GM23338 (cell line): ENCODE results near the gene WNT5B. TPM values are rescaled to one million over a fixed set of nuclear protein-coding genes. Genes with fewer than 3 reads are reported as not detected.

Experiments
- ATAC-seq: fragments of 200-7000 bp; cut with Tn5 transposase; 3 replicates; pipeline ENCODE4 v1.9.1; 2020
- DNase-seq: peaks from one replicate; pipeline ENCODE4 v3.0.0-alpha.2; 2015; ENCODE audit warnings: low spot score
- H2AFZ ChIP-seq: fragments of 200-600 bp; sonication (generic); 2 replicates; pipeline ENCODE4 v1.8.0; 2016; ENCODE audit warnings: antibody characterized with exemption, mild to moderate bottlenecking, moderate library complexity
- H3F3A ChIP-seq: fragments of 200-600 bp; sonication (generic); replicated peaks from 2 replicates; pipeline ENCODE4 v1.8.0; 2017; ENCODE audit warnings: antibody characterized with exemption, mixed run types, low read depth
- H3K27ac ChIP-seq: fragments of 200-600 bp; sonication (generic); 2 replicates; pipeline ENCODE4 v1.6.1; 2016; ENCODE audit warnings: low read depth
- H3K27me3 ChIP-seq: fragments of 200-600 bp; sonication (generic); 2 replicates; pipeline ENCODE4 v1.8.0; 2016; ENCODE audit warnings: mild to moderate bottlenecking, mixed run types, moderate library complexity; ENCODE audit not compliant: insufficient read depth
- H3K36me3 ChIP-seq: fragments of 200-600 bp; sonication (generic); 2 replicates; pipeline ENCODE4 v1.8.0; 2016; ENCODE audit warnings: mild to moderate bottlenecking; ENCODE audit not compliant: insufficient read depth
- H3K4me1 ChIP-seq: fragments of 200-600 bp; sonication (generic); 2 replicates; pipeline ENCODE4 v1.8.0; 2016; ENCODE audit warnings: mild to moderate bottlenecking, moderate library complexity; ENCODE audit not compliant: insufficient read depth
- H3K4me2 ChIP-seq: fragments of 200-600 bp; sonication (generic); 2 replicates; pipeline ENCODE4 v1.7.1; 2017; ENCODE audit warnings: mixed run types
- H3K4me3 ChIP-seq: fragments of 200-600 bp; sonication (generic); 2 replicates; pipeline ENCODE4 v1.6.1; 2016; ENCODE audit warnings: mixed run types
- H3K79me2 ChIP-seq: fragments of 200-600 bp; sonication (generic); replicated peaks from 2 replicates; pipeline ENCODE4 v1.8.0; 2017; ENCODE audit warnings: mild to moderate bottlenecking; ENCODE audit not compliant: insufficient read depth
- H3K9me2 ChIP-seq: fragments of 200-600 bp; sonication (generic); 2 replicates; pipeline ENCODE4 v1.8.0; 2017; ENCODE audit not compliant: insufficient read depth
- H4K20me1 ChIP-seq: fragments of 200-600 bp; sonication (generic); replicated peaks from 2 replicates; pipeline ENCODE4 v1.8.0; 2017; ENCODE audit warnings: mild to moderate bottlenecking; ENCODE audit not compliant: insufficient read depth
- H3K27ac Mint-ChIP-seq: 2 replicates; pipeline ENCODE4 v1.8.0; 2020; ENCODE audit warnings: inconsistent platforms, mild to moderate bottlenecking, moderate library complexity, mixed read lengths
- H3K27me3 Mint-ChIP-seq: 3 replicates; pipeline ENCODE4 v1.8.0; 2022; ENCODE audit warnings: low read depth, mild to moderate bottlenecking, moderate library complexity, mixed read lengths, inconsistent platforms; ENCODE audit not compliant: insufficient read depth, poor library complexity
- H3K36me3 Mint-ChIP-seq: 3 replicates; pipeline ENCODE4 v1.8.0; 2021; ENCODE audit warnings: low read depth, mild to moderate bottlenecking, inconsistent platforms, moderate library complexity, mixed read lengths
- H3K4me1 Mint-ChIP-seq: 3 replicates; pipeline ENCODE4 v1.8.0; 2020; ENCODE audit warnings: mild to moderate bottlenecking, inconsistent platforms, mixed read lengths
- H3K4me3 Mint-ChIP-seq: 3 replicates; pipeline ENCODE4 v1.8.0; 2021; ENCODE audit warnings: moderate library complexity, mild to moderate bottlenecking, inconsistent platforms, mixed read lengths
- H3K9me3 Mint-ChIP-seq: 3 replicates; pipeline ENCODE4 v1.8.0; 2020; ENCODE audit warnings: moderate library complexity, mild to moderate bottlenecking, inconsistent platforms, mixed read lengths
- CREB1 ChIP-seq: fragments of 250-450 bp; sonication (Bioruptor Pico); IDR thresholded peaks from 2 replicates; pipeline ENCODE4 v1.5.0; 2020; ENCODE audit warnings: low read depth, mild to moderate bottlenecking, moderate library complexity
- ETS1 ChIP-seq: IDR thresholded peaks from 2 replicates; pipeline ENCODE4 v1.6.1; 2016; ENCODE audit warnings: antibody characterized with exemption
- EZH2 ChIP-seq: fragments of 200-600 bp; sonication (generic); IDR thresholded peaks from one replicate; pipeline ENCODE4 v1.8.0; 2017; ENCODE audit warnings: antibody characterized with exemption, mild to moderate bottlenecking, low read depth; ENCODE audit not compliant: unreplicated experiment
- EZH2phosphoT487 ChIP-seq: fragments of 200-600 bp; sonication (generic); IDR thresholded peaks from one replicate; pipeline ENCODE4 v1.8.1; 2018; ENCODE audit warnings: antibody characterized with exemption; ENCODE audit not compliant: unreplicated experiment
- JUNB ChIP-seq: IDR thresholded peaks from one replicate; pipeline ENCODE4 v1.6.1; 2016; ENCODE audit warnings: antibody characterized with exemption; ENCODE audit not compliant: unreplicated experiment
- NANOG ChIP-seq: IDR thresholded peaks from 2 replicates; pipeline ENCODE4 v1.6.1; 2016; ENCODE audit warnings: antibody characterized with exemption, borderline replicate concordance
- POLR2AphosphoS5 ChIP-seq: IDR thresholded peaks from 2 replicates; pipeline ENCODE4 v1.6.1; 2016; ENCODE audit warnings: antibody characterized with exemption, low read depth
- STAT1 ChIP-seq: IDR thresholded peaks from one replicate; pipeline ENCODE4 v1.6.1; 2016; ENCODE audit warnings: antibody characterized with exemption; ENCODE audit not compliant: unreplicated experiment
- ZNF114 ChIP-seq: fragments of 250-450 bp; sonication (Bioruptor Pico); IDR thresholded peaks from 2 replicates; pipeline ENCODE4 v1.5.0; 2020; ENCODE audit warnings: mild to moderate bottlenecking, moderate library complexity
- ZNF331 ChIP-seq: fragments of 250-450 bp; sonication (Bioruptor Pico); IDR thresholded peaks from 2 replicates; pipeline ENCODE4 v1.5.0; 2020; ENCODE audit warnings: low read depth, mild to moderate bottlenecking, moderate library complexity
- polyA plus RNA-seq: library from polyadenylated mRNA; unstranded; fragments of >200 nt; fragmentation: Nextera tagmentation; extraction: Ambion mirVana; gene quantifications from 2 replicates; pipeline ENCODE4 v1.2.1, GENCODE V29; 2016
- total RNA-seq: library from RNA; depleted of rRNA; stranded (reverse); fragments of >200 nt; shearing (Covaris generic); gene quantifications from 2 replicates; pipeline ENCODE4 v1.2.3, GENCODE V29; 2014
- TF ChIP-seq, protein P1 (sequence below): IDR thresholded peaks from one replicate; pipeline ENCODE4 v1.6.1; 2018; ENCODE audit warnings: antibody characterized with exemption; ENCODE audit not compliant: unreplicated experiment
- TF ChIP-seq, protein P2 (sequence below): fragments of 250-450 bp; sonication (Bioruptor Pico); IDR thresholded peaks from 2 replicates; pipeline ENCODE4 v1.5.0; 2020; ENCODE audit warnings: mild to moderate bottlenecking, moderate library complexity
- TF ChIP-seq, protein P3 (sequence below), 2 experiments: fragments of 200-600 bp in 1 of 2; sonication (generic) in 1 of 2; conservative IDR thresholded peaks; 2 replicates each; pipeline versions ENCODE4 v1.5.1 to v1.6.1; 2016 to 2017; ENCODE audit warnings: antibody characterized with exemption in 2 of 2, low read depth in 2 of 2, mild to moderate bottlenecking in 2 of 2, moderate library complexity in 1 of 2

WNT5B gene
- total and polyA plus RNA-seq, 2 experiments from 2014 or later = 1.4 to 2.7 TPM

GRCh38 chr12:1588575-1588947 is 40.5 kb upstream of the WNT5B start:
- H3K4me3 Mint-ChIP-seq = peak overlapping the region; percentile 6; the same call in 2 of the 3 replicates
- no peak overlapping the region for H3K27ac ChIP-seq
- no peak for TF ChIP-seq ZNF114 (CRISPR knock-in tag)
- TF ChIP-seq NANOG = no peak
- no peak for TF ChIP-seq EZH2phosphoT487
- TF ChIP-seq, protein P1, sequence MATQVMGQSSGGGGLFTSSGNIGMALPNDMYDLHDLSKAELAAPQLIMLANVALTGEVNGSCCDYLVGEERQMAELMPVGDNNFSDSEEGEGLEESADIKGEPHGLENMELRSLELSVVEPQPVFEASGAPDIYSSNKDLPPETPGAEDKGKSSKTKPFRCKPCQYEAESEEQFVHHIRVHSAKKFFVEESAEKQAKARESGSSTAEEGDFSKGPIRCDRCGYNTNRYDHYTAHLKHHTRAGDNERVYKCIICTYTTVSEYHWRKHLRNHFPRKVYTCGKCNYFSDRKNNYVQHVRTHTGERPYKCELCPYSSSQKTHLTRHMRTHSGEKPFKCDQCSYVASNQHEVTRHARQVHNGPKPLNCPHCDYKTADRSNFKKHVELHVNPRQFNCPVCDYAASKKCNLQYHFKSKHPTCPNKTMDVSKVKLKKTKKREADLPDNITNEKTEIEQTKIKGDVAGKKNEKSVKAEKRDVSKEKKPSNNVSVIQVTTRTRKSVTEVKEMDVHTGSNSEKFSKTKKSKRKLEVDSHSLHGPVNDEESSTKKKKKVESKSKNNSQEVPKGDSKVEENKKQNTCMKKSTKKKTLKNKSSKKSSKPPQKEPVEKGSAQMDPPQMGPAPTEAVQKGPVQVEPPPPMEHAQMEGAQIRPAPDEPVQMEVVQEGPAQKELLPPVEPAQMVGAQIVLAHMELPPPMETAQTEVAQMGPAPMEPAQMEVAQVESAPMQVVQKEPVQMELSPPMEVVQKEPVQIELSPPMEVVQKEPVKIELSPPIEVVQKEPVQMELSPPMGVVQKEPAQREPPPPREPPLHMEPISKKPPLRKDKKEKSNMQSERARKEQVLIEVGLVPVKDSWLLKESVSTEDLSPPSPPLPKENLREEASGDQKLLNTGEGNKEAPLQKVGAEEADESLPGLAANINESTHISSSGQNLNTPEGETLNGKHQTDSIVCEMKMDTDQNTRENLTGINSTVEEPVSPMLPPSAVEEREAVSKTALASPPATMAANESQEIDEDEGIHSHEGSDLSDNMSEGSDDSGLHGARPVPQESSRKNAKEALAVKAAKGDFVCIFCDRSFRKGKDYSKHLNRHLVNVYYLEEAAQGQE = no peak
- TF ChIP-seq STAT1 = no peak
- no peak for TF ChIP-seq CREB1 (CRISPR knock-in tag)
- TF ChIP-seq, protein P2, sequence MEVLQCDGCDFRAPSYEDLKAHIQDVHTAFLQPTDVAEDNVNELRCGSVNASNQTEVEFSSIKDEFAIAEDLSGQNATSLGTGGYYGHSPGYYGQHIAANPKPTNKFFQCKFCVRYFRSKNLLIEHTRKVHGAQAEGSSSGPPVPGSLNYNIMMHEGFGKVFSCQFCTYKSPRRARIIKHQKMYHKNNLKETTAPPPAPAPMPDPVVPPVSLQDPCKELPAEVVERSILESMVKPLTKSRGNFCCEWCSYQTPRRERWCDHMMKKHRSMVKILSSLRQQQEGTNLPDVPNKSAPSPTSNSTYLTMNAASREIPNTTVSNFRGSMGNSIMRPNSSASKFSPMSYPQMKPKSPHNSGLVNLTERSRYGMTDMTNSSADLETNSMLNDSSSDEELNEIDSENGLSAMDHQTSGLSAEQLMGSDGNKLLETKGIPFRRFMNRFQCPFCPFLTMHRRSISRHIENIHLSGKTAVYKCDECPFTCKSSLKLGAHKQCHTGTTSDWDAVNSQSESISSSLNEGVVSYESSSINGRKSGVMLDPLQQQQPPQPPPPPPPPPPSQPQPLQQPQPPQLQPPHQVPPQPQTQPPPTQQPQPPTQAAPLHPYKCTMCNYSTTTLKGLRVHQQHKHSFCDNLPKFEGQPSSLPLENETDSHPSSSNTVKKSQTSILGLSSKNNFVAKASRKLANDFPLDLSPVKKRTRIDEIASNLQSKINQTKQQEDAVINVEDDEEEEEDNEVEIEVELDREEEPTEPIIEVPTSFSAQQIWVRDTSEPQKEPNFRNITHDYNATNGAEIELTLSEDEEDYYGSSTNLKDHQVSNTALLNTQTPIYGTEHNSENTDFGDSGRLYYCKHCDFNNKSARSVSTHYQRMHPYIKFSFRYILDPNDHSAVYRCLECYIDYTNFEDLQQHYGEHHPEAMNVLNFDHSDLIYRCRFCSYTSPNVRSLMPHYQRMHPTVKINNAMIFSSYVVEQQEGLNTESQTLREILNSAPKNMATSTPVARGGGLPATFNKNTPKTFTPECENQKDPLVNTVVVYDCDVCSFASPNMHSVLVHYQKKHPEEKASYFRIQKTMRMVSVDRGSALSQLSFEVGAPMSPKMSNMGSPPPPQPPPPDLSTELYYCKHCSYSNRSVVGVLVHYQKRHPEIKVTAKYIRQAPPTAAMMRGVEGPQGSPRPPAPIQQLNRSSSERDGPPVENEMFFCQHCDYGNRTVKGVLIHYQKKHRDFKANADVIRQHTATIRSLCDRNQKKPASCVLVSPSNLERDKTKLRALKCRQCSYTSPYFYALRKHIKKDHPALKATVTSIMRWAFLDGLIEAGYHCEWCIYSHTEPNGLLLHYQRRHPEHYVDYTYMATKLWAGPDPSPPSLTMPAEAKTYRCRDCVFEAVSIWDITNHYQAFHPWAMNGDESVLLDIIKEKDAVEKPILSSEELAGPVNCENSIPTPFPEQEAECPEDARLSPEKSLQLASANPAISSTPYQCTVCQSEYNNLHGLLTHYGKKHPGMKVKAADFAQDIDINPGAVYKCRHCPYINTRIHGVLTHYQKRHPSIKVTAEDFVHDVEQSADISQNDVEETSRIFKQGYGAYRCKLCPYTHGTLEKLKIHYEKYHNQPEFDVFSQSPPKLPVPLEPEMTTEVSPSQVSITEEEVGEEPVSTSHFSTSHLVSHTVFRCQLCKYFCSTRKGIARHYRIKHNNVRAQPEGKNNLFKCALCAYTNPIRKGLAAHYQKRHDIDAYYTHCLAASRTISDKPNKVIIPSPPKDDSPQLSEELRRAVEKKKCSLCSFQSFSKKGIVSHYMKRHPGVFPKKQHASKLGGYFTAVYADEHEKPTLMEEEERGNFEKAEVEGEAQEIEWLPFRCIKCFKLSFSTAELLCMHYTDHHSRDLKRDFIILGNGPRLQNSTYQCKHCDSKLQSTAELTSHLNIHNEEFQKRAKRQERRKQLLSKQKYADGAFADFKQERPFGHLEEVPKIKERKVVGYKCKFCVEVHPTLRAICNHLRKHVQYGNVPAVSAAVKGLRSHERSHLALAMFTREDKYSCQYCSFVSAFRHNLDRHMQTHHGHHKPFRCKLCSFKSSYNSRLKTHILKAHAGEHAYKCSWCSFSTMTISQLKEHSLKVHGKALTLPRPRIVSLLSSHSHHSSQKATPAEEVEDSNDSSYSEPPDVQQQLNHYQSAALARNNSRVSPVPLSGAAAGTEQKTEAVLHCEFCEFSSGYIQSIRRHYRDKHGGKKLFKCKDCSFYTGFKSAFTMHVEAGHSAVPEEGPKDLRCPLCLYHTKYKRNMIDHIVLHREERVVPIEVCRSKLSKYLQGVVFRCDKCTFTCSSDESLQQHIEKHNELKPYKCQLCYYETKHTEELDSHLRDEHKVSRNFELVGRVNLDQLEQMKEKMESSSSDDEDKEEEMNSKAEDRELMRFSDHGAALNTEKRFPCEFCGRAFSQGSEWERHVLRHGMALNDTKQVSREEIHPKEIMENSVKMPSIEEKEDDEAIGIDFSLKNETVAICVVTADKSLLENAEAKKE (CRISPR knock-in tag) = no peak
- no peak for TF ChIP-seq POLR2AphosphoS5
- no peak for TF ChIP-seq EZH2
- TF ChIP-seq JUNB = no peak
- no peak for TF ChIP-seq ZNF331
- TF ChIP-seq ETS1 = no peak
- TF ChIP-seq, protein P3, sequence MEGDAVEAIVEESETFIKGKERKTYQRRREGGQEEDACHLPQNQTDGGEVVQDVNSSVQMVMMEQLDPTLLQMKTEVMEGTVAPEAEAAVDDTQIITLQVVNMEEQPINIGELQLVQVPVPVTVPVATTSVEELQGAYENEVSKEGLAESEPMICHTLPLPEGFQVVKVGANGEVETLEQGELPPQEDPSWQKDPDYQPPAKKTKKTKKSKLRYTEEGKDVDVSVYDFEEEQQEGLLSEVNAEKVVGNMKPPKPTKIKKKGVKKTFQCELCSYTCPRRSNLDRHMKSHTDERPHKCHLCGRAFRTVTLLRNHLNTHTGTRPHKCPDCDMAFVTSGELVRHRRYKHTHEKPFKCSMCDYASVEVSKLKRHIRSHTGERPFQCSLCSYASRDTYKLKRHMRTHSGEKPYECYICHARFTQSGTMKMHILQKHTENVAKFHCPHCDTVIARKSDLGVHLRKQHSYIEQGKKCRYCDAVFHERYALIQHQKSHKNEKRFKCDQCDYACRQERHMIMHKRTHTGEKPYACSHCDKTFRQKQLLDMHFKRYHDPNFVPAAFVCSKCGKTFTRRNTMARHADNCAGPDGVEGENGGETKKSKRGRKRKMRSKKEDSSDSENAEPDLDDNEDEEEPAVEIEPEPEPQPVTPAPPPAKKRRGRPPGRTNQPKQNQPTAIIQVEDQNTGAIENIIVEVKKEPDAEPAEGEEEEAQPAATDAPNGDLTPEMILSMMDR (conservative IDR thresholded peaks at IDR 0.05; ENCODE audit: low read depth in 2 of 2) = no peak

More at GRCh38 chr12:1588575-1588947, 40.5 kb upstream of the WNT5B start:
- H3K4me1 ChIP-seq = peaks cover 49% of the 10 kb centered on the region
- peak overlapping the region; percentile 18 for H3K4me2 ChIP-seq
- H3K4me1 Mint-ChIP-seq = peaks cover 64% of the 10 kb centered on the region
- no peaks in the 10 kb centered on the region for H3K9me2 ChIP-seq
- peaks cover 4% of the 10 kb centered on the region; the same call in 1 of the 3 replicates for H3K36me3 Mint-ChIP-seq
- H3K27me3 ChIP-seq = peaks cover 98% of the 10 kb centered on the region
- H3K27ac Mint-ChIP-seq = no peak overlapping the region
- DNase-seq (no peak), ATAC-seq (no peak)
- peaks cover 15% of the 10 kb centered on the region for H4K20me1 ChIP-seq
- H3K79me2 ChIP-seq = peaks cover 16% of the 10 kb centered on the region; the same call in 1 of the 2 replicates
- H3K9me3 Mint-ChIP-seq = no peaks in the 10 kb centered on the region; the same call in 1 of the 3 replicates
- H2AFZ ChIP-seq = no peak overlapping the region
- H3K4me3 ChIP-seq = 0 out of 2 replicates have a peak overlapping the region, but pooled peaks have one; percentile 20
- peaks cover 81% of the 10 kb centered on the region for H3K27me3 Mint-ChIP-seq
- peaks cover 23% of the 10 kb centered on the region for H3F3A ChIP-seq
- no peaks in the 10 kb centered on the region for H3K36me3 ChIP-seq
